AG20443 (cell line): ENCODE data around the gene NUB1.

Source experiments
- DNase-seq: peaks from one replicate; pipeline ENCODE4 v3.0.0; 2012; ENCODE audit warnings: low spot score, mixed read lengths

Gene NUB1

GRCh38 chr7:151389768-151390597, 48.4 kb downstream of the NUB1 start:
- no peak for DNase-seq

GRCh38 chr7:151390598-151391357, 49.2 kb downstream of the NUB1 start:
- DNase-seq, result no peak

- no peak for DNase-seq
Observed at GRCh38 chr7:151391358-151391730, 49.7 kb downstream of the NUB1 start.

GRCh38 chr7:151392002-151392401, 50.4 kb downstream of the NUB1 start:
- no peak for DNase-seq

GRCh38 chr7:151392426-151392825, 50.8 kb downstream of the NUB1 start:
- DNase-seq, result no peak

GRCh38 chr7:151393031-151393977, 51.7 kb downstream of the NUB1 start:
- no peak for DNase-seq

GRCh38 chr7:151394076-151395035, 52.7 kb downstream of the NUB1 start:
- no peak for DNase-seq

- DNase-seq, result no peak
Observed at GRCh38 chr7:151395036-151395367, 53.4 kb downstream of the NUB1 start.

- no peak for DNase-seq
Observed at GRCh38 chr7:151396328-151396970, 54.8 kb downstream of the NUB1 start.

GRCh38 chr7:151397026-151397425, 55.4 kb downstream of the NUB1 start:
- no peak for DNase-seq

GRCh38 chr7:151398446-151399304, 57.1 kb downstream of the NUB1 start:
- no peak for DNase-seq

GRCh38 chr7:151399305-151399601, 57.6 kb downstream of the NUB1 start:
- DNase-seq, result no peak

- no peak for DNase-seq
Observed at GRCh38 chr7:151399906-151400305, 58.3 kb downstream of the NUB1 start.

- DNase-seq, result no peak
Observed at GRCh38 chr7:151400626-151401315, 59.2 kb downstream of the NUB1 start.

GRCh38 chr7:151402029-151402835, 60.6 kb downstream of the NUB1 start:
- DNase-seq, result no peak

- DNase-seq, result no peak
Observed at GRCh38 chr7:151403764-151404163, 62.2 kb downstream of the NUB1 start.

- peak; percentile 75 for DNase-seq
Observed at GRCh38 chr7:151404216-151405011, 62.8 kb downstream of the NUB1 start.

- no peak for DNase-seq
Observed at GRCh38 chr7:151405056-151405455, 63.4 kb downstream of the NUB1 start.
